Activated CD4-positive, alpha-beta memory T cell treated with anti-CD3 and anti-CD28 coated beads for 36 hours (primary cell): ENCODE results near the gene RSAD1. TPM values are rescaled to one million over a fixed set of nuclear protein-coding genes. Genes with fewer than 3 reads are reported as not detected.
A peak's percentile ranks its signal among the peaks of the same experiment; 100 is the strongest.

Source experiments
- CTCF ChIA-PET: fragments of 350-600 bp; sonication (Branson Sonifier 250); formaldehyde crosslinking; loops from one replicate; lab custom pipeline; 2021; ENCODE audit warnings: antibody characterized with exemption, inconsistent platforms; lab: Charles Lee
- POLR2A ChIA-PET: fragments of 350-600 bp; sonication (Branson Sonifier 250); formaldehyde crosslinking; loops from one replicate; lab custom pipeline; 2021; ENCODE audit warnings: antibody characterized with exemption; lab: Charles Lee
- DNase-seq: peaks from one replicate; pipeline ENCODE4 v3.0.0-alpha.2; 2020
- H3K27ac Mint-ChIP-seq: one replicate; pipeline ENCODE4 v1.8.0; 2021; ENCODE audit warnings: mixed read lengths
- H3K27me3 Mint-ChIP-seq: one replicate; pipeline ENCODE4 v1.8.0; 2021; ENCODE audit warnings: mixed read lengths
- H3K36me3 Mint-ChIP-seq: one replicate; pipeline ENCODE4 v1.8.0; 2021; ENCODE audit warnings: mixed read lengths
- H3K4me1 Mint-ChIP-seq: one replicate; pipeline ENCODE4 v1.8.0; 2021; ENCODE audit warnings: low read depth, mixed read lengths
- H3K4me3 Mint-ChIP-seq: one replicate; pipeline ENCODE4 v1.8.0; 2021; ENCODE audit warnings: mild to moderate bottlenecking, mixed read lengths
- H3K9me3 Mint-ChIP-seq: one replicate; pipeline ENCODE4 v1.8.0; 2021; ENCODE audit warnings: mixed read lengths
- intact Hi-C: fragments of 100-400 bp; cut with micrococcal nuclease; formaldehyde crosslinking; loops from one replicate; pipeline ENCODE4 v1.15.1; 2023
- total RNA-seq, 2 experiments: library from RNA; stranded (reverse); gene quantifications; one replicate each; pipeline ENCODE4 v1.2.3, GENCODE V29; 2021

Gene RSAD1
- total RNA-seq, 2 experiments from 2014 or later: 31.9 to 37.2 TPM

DNA sequence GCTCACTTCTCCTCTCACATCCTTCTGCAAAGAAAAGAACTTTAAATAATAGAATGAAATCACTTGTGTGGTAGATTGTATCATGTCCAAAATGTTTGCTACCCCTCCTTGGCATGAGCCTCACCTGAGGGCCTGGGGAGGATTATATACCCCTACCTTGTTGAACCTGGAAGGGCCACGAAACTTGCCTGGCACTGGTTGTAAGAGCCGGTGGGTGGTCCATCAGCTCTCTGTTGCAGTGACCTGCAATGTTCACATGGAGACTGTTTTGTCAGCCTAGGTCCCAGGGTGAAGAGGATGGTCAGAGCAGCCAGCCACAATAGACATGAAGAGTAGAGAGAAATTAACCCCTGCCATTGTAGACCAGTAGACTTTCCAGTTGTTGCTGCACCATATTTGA lies 10.2 kb downstream of the RSAD1 start:
- no peak for DNase-seq
- no peak overlapping the region for H3K4me3 Mint-ChIP-seq
- CTCF ChIA-PET: interaction anchor here (1.0 to 1.4 kb wide), 2 partner anchors 9 to 13 kb away, joined by 3 to 4 read pairs; no protein-coding TSS in a partner anchor
- intact Hi-C loops: no loop called here
- H3K9me3 Mint-ChIP-seq: no peaks in the 10 kb centered on the region
- POLR2A ChIA-PET: no interaction called here
- peaks cover 11% of the 10 kb centered on the region for H3K36me3 Mint-ChIP-seq
- H3K27me3 Mint-ChIP-seq: no peaks in the 10 kb centered on the region
- H3K4me1 Mint-ChIP-seq: peaks cover 8% of the 10 kb centered on the region
- no peak overlapping the region for H3K27ac Mint-ChIP-seq

DNA sequence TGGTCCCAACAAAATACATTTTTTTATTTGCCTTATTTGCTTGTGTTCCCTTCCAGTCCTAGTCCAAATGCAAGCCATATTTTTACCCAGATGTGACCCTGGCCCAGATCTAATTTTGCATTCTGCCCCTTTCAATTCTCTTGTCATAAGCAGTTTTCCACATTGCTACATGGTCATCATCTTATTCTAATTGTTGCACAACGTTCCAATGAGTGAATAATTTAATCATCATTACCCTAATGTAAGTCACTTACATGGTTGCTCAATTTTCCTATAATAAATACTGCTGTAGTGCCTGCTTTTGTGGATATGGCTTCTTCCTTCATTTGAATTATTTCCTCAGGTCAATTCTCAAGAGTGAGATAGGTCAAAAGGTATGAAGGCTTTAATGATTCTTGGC lies 12.8 kb downstream of the RSAD1 start:
- H3K36me3 Mint-ChIP-seq: no peaks in the 10 kb centered on the region
- POLR2A ChIA-PET: no interaction called here
- H3K9me3 Mint-ChIP-seq: no peaks in the 10 kb centered on the region
- H3K27me3 Mint-ChIP-seq: peaks cover under 1% of the 10 kb centered on the region
- no peak for DNase-seq
- H3K4me1 Mint-ChIP-seq: peaks cover 8% of the 10 kb centered on the region
- H3K27ac Mint-ChIP-seq: no peak overlapping the region
- H3K4me3 Mint-ChIP-seq: no peak overlapping the region
- intact Hi-C loops: no loop called here
- CTCF ChIA-PET: no interaction called here

DNA sequence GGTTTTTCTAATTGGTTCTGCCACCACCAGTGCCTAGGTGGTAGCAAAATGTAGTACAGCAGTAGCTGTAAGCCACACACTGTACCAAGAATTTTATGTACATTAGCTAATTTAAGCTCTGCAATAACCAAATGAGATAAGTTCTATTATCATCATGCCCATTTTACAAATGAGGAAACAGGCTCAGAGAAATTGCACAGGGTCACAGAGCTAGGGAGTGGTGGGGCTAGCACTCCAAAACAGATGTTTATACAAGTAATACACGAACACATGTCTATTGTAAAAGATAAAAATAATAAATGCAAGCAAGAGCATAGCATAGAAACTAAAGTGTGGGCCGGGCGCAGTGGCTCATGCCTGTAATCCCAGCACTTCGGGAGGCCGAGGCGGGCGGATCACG lies 13.6 kb downstream of the RSAD1 start:
- no peaks in the 10 kb centered on the region for H3K9me3 Mint-ChIP-seq
- no peak overlapping the region for H3K27ac Mint-ChIP-seq
- POLR2A ChIA-PET: no interaction called here
- no peak overlapping the region for H3K4me3 Mint-ChIP-seq
- H3K4me1 Mint-ChIP-seq: peaks cover 8% of the 10 kb centered on the region
- DNase-seq: no peak
- H3K27me3 Mint-ChIP-seq: peaks cover 2% of the 10 kb centered on the region
- CTCF ChIA-PET: interaction anchor here (0.7 to 2.3 kb wide), 2 partner anchors 9 to 13 kb away, joined by 4 to 8 read pairs; no protein-coding TSS in a partner anchor
- intact Hi-C loops: no loop called here
- no peaks in the 10 kb centered on the region for H3K36me3 Mint-ChIP-seq

DNA sequence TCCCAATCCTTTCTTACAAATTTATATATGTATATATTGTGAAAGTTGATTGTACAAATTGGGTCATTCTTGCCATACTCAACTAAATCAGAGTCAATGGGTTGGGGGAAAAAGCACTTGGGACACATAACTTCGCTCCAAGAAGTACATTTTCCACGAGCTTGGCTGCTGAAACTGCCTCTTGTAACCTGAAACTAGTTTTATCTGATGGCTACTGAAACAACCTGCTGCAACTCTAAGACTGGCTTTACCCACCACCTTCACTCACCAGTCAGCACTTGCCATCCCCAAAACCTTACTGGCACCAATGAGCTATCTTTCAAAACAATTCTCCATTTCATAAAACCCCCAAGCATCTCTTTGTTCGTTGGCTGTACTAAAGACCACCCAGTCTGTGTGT lies 15.1 kb downstream of the RSAD1 start:
- Mint-ChIP-seq H3K27me3 (peaks cover 2% of the 10 kb centered on the region), H3K4me3 (no peak overlapping the region), H3K27ac (no peak overlapping the region), H3K36me3 (no peaks in the 10 kb centered on the region), H3K4me1 (no peaks in the 10 kb centered on the region), H3K9me3 (no peaks in the 10 kb centered on the region)
- intact Hi-C loops: no loop called here
- CTCF ChIA-PET: interaction anchor here (2.3 kb wide), 1 partner anchor 14 kb away, joined by 8 read pairs; no protein-coding TSS in a partner anchor
- POLR2A ChIA-PET: no interaction called here
- no peak for DNase-seq

DNA sequence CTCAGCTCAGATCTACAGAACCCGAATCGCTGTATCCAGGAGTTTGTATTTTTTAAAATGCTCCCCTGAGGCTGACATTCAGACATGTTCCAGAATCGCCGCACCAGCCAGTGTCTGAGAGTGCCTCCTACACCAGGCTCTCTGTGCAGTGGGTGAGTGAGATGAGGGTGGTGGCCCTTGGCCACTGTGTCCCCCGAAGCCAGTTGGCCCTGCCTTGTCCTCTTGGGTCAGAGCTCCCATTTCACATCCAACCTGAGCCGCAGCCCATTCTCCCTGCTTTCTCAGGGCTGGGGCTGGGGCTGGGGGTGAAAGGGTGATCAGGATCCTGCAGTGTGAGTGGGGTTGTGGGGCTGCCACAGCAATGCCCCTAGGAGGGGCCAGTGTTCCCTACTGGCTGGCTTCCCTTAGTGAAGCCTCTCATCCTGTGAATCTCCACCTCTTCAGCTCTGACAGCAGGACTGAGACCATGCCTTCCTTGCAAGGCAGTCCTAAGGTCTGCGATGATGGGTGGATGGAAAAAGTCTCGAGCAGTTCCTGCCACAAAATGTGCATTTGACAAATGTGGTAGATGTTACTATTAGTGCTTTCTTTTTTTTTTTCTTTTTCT lies 16.7 kb downstream of the RSAD1 start:
- no peak overlapping the region for H3K4me3 Mint-ChIP-seq
- H3K27ac Mint-ChIP-seq: no peak overlapping the region
- H3K27me3 Mint-ChIP-seq: peaks cover 2% of the 10 kb centered on the region
- no peaks in the 10 kb centered on the region for H3K4me1 Mint-ChIP-seq
- H3K36me3 Mint-ChIP-seq: no peaks in the 10 kb centered on the region
- H3K9me3 Mint-ChIP-seq: no peaks in the 10 kb centered on the region
- ChIA-PET CTCF (no interaction called here), POLR2A (no interaction called here)
- intact Hi-C loops: no loop called here
- DNase-seq: no peak

DNA sequence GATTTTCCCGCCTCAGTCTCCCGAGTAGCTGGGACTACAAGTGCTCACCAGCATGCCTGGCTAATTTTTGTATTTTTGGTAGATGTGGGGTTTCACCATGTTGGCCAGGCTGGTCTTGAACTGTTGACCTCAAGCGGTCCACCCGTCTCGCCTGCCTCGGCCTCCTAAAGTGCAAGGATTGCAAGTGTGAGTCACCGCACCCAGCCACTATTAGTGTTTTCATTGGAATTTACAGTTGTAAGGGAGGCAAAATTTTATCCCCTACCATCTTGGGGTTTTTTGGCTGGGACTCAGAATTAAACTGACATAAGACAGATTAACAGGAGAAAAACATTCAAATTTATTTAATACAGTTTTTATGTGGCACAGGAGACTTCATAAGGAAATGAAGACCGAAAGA lies 17.3 kb downstream of the RSAD1 start:
- H3K9me3 Mint-ChIP-seq: no peaks in the 10 kb centered on the region
- no peak overlapping the region for H3K27ac Mint-ChIP-seq
- intact Hi-C loops: no loop called here
- DNase-seq: no peak
- no peak overlapping the region for H3K4me3 Mint-ChIP-seq
- H3K36me3 Mint-ChIP-seq: no peaks in the 10 kb centered on the region
- CTCF ChIA-PET: no interaction called here
- no peaks in the 10 kb centered on the region for H3K4me1 Mint-ChIP-seq
- H3K27me3 Mint-ChIP-seq: peaks cover 2% of the 10 kb centered on the region
- POLR2A ChIA-PET: no interaction called here

DNA sequence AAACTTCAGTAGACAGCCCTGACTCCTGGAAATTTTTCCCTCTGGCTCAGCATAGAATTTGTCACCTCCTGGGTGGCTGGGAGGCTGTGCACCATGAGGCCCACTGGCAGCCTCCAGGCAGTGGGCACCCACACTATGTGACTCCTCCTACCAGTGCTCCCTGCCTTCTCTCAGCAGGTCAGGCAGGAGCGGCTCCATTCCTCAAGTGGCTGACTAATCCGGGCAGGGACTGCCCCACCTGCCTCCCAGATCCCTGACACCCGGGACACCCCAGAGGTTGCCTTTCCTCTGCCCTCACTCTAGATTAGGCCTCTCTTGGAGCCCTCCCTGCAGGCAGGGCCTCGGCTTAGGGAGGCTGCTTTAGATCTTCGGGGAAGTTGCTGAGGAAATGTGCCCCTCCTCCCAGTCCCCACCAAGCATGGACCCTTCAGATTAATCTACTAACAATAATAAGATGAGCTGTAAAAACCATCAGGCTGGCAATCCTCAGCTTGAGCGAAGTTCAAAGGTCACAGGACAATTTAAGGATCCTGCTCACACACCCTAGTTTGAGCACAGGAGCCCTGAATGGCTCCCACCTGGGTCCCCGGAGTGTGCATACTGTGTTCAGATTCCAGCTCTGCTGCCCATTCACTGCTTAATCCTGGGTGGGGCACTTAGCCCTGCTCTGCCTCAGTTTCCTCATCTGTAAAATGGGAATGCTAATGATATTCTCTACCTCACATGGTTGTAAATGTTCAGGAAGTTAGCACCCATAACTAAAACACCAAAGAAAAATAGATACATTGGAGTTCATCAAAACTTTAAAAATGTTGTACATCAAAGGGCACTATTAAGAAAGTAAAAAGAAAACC lies 19.6 kb downstream of the RSAD1 start:
- no peak for DNase-seq
- CTCF ChIA-PET: interaction anchor here (1.4 kb wide), 1 partner anchor 14 kb away, joined by 3 read pairs; no protein-coding TSS in a partner anchor
- H3K36me3 Mint-ChIP-seq: no peaks in the 10 kb centered on the region
- POLR2A ChIA-PET: no interaction called here
- intact Hi-C loops: no loop called here
- H3K4me3 Mint-ChIP-seq: no peak overlapping the region
- H3K4me1 Mint-ChIP-seq: no peaks in the 10 kb centered on the region
- H3K27ac Mint-ChIP-seq: no peak overlapping the region
- H3K9me3 Mint-ChIP-seq: no peaks in the 10 kb centered on the region
- H3K27me3 Mint-ChIP-seq: peaks cover 2% of the 10 kb centered on the region

DNA sequence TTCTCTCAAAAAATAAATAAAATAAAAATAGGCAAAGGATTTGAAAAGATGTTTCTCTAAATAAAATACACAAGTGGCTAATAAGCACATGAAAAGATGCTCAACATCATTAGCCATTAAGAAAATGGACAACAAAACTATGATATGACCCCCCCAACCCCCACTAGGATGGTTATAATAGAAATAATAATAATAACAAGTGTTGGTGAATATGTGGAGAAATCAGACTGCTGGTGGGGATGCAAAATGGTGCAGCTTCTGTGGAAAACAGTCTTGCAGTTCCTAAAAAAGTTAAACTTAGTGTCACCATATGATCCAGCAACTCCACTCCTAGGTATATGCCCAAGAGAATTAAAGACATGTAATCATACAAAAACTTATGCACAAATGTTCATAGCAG lies 20.6 kb downstream of the RSAD1 start:
- Mint-ChIP-seq H3K27me3 (peaks cover 2% of the 10 kb centered on the region), H3K4me3 (no peak overlapping the region), H3K4me1 (peaks cover 6% of the 10 kb centered on the region), H3K9me3 (no peaks in the 10 kb centered on the region), H3K36me3 (no peaks in the 10 kb centered on the region), H3K27ac (no peak overlapping the region)
- intact Hi-C loops: no loop called here
- no peak for DNase-seq
- ChIA-PET POLR2A (no interaction called here), CTCF (no interaction called here)

DNA sequence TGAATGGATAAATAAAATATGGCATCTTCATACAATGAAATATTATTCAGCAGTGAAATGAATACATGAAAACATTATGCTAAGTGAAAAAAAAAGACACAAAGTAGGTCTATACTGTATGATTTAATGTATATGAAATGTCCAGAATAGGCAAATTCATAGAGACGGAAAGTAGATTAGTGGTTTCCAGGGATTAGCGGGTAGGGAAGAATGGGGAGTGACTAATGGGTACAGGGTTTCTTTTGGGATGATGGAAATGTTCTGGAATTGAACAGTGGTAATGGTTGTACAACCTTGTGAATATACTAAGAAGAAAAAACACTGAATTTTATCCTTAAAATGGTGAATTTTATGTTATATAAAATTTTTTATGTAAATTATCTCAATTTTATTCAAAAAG lies 21.1 kb downstream of the RSAD1 start:
- no peaks in the 10 kb centered on the region for H3K36me3 Mint-ChIP-seq
- ChIA-PET POLR2A (no interaction called here), CTCF (interaction anchor here (1.6 to 1.8 kb wide), 2 partner anchors 10 to 16 kb away, joined by 4 to 10 read pairs; no protein-coding TSS in a partner anchor)
- peaks cover 2% of the 10 kb centered on the region for H3K27me3 Mint-ChIP-seq
- intact Hi-C loops: no loop called here
- no peaks in the 10 kb centered on the region for H3K9me3 Mint-ChIP-seq
- no peak overlapping the region for H3K27ac Mint-ChIP-seq
- H3K4me3 Mint-ChIP-seq: no peak overlapping the region
- peaks cover 10% of the 10 kb centered on the region for H3K4me1 Mint-ChIP-seq
- DNase-seq: no peak

DNA sequence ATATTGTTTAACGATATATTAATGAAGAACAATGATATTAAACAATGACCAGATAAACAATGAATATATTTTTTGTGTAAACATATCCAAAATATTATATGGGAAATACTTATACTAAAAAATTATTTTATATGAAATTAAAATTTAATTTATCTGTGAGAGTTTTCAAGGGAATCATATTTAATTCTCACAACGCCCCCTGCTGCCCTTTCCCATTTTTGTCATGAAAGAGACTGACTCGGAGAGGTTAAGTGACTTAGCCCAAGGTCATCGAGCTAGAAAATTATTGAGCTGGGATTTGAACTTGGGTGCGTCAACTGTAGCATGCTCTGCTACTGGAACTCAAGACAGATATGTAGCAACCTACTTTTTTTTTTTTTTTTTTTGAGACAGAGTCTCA lies 22.4 kb downstream of the RSAD1 start:
- POLR2A ChIA-PET: no interaction called here
- Mint-ChIP-seq H3K27me3 (peaks cover 2% of the 10 kb centered on the region), H3K4me1 (peaks cover 12% of the 10 kb centered on the region), H3K27ac (no peak overlapping the region), H3K4me3 (no peak overlapping the region), H3K36me3 (no peaks in the 10 kb centered on the region), H3K9me3 (no peaks in the 10 kb centered on the region)
- intact Hi-C loops: no loop called here
- DNase-seq: peak; percentile 49
- CTCF ChIA-PET: interaction anchor here (0.7 to 4.6 kb wide), 14 partner anchors 8 to 301 kb away, joined by 3 to 30 read pairs (median 4); partner anchors contain the start of gene RSAD1

DNA sequence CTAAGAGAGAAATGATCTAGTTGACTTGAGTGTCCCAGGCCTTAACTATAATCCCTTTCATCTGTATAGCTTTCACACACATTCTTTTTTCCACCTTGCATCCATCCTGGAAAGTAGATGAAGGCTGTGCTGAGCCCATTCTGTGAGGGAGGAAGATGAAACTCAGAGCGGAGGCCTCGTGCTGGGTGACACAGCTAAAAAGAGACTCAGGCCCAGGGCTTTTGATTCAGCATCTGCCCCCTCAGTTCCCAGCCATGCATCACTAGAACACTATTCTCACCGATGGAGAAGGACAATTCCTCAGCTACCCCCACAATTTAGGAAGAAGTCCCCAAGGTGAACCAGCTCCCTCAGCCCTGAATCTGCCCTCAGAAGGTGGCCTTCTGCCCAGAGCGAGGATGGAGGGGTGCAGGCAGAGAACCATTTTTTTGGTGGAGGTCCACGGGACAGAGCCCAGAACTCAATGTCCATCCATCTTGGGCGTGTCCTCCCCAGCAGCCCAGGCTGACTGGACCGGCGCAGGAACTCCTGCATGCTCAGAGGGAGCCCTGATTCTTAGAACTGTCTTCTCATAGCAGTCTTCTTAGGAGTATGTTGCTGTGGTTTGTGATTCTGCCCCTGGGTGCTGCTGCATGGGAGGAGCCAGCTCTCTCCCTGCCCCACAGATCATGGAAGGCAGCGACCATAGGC lies 23.8 kb downstream of the RSAD1 start:
- ChIA-PET CTCF (interaction anchor here (0.9 to 4.6 kb wide), 7 partner anchors 14 to 39 kb away, joined by 3 to 30 read pairs (median 3); partner anchors contain the start of genes EPN3 and RSAD1), POLR2A (interaction anchor here (0.9 kb wide), 1 partner anchor 9 kb away, joined by 3 read pairs; no protein-coding TSS in a partner anchor)
- intact Hi-C loops: no loop called here
- no peaks in the 10 kb centered on the region for H3K36me3 Mint-ChIP-seq
- H3K4me3 Mint-ChIP-seq: no peak overlapping the region
- no peak overlapping the region for H3K27ac Mint-ChIP-seq
- DNase-seq: no peak
- no peaks in the 10 kb centered on the region for H3K27me3 Mint-ChIP-seq
- H3K4me1 Mint-ChIP-seq: peaks cover 12% of the 10 kb centered on the region
- H3K9me3 Mint-ChIP-seq: no peaks in the 10 kb centered on the region
